ENCODE measurements around the gene UCHL1.
"Not testable (repeated sequence)": the region's sequence is repeated elsewhere in the genome, so short reads cannot be mapped to it uniquely, and the experiment has no call there.

The UCHL1 gene

DNA sequence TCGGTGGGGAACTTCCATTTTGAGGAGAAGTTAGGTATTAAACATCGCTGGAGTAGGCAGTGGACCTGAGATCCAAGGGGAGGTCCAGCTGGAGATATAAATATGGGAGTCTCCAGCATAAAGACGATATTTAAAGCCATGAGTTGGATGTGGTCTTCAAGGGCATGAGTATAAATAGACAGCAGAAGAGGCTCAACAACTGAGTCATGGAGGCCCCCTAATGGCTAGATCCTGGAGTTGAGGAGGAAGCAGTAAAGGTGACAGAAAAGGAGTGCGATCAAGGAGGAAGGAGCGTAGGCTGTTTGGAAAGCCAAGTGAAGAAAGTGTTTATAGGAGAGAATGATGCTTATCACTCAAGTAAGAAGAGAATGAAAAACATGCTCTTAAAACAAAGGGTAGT is 24.3 kb upstream of the UCHL1 start:
- intact Hi-C loops (cut with DNase I), result no loop called here
- no peak for DNase-seq

DNA sequence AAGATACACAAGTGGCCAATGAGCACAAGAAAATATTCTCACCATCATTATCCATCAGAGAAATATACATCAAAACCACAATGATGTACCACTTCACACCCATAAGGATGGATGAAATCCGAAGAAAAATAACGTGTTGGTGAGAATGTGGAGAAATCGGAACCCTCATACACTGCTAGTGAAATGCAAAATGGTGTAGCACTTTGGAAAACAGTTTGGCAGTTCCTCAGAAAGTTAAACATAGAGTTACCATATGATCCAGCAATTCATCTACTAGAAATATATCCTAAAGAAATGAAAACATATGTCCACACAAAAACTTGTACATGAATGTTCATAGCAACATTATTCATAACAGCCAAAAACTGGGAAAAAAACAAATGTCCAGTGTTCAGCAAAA is 23.9 kb upstream of the UCHL1 start:
- intact Hi-C loops (cut with DNase I), result no loop called here
- DNase-seq, result no peak

DNA sequence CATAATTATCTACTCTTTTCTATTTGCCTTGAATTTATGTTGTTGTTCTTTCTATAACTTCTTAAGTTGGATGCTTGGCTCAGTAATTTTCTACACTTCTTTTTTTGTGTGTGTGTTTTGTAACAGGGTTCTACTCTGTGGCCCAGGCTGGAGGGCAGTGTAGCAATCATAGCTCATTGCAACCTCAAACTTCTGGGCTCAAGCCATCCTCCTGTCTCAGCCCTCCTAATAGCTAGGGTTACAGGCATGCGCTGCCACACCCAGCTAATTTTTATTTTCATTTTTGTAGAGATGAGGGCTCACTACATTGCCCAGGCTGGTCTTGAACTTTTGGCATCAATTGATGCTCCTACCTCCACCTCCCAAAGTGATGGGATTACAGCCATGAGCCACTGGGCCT is 20.7 kb upstream of the UCHL1 start:
- intact Hi-C loops (cut with DNase I), result no loop called here
- DNase-seq, result no peak

DNA sequence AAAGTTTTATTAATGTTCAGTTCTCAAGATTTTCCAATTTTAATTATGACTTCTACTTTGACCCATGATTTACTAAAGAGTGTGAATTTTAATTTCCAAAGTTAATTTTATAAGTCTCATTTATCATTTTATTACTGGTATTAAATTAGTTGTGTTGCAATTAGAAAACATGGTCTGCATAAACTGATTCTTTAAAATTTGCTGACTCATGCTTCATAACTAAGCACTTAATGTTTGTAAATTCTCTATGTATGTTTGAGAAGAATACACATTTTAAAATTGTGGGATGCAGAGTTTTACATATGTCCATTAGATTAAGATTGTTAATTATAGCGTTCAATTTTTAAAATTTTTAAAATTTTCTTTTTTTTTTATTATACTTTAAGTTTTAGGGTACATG is 20.2 kb upstream of the UCHL1 start:
- intact Hi-C loops (cut with DNase I), result no loop called here
- no peak for DNase-seq

DNA sequence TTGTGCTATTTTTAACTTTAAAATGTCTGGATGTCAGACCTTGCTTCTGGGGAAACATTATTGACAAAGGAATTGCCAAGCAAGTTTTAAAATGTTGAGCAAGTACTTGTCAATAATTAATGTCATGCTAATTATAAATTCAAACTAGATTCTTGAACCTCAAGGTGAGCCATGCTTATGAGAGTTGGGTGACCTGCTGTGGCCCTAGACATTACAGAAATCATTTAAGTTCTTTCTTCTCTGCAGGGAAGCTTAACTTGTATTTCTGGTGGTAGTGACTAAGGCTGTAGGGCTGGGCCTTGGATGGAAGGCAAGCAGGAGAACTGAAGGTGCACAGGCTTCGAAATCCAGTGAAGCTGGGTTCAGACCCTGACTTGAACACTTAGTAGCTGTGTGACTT is 14.8 kb upstream of the UCHL1 start:
- DNase-seq, result no peak
- intact Hi-C loops (cut with DNase I), result no loop called here

DNA sequence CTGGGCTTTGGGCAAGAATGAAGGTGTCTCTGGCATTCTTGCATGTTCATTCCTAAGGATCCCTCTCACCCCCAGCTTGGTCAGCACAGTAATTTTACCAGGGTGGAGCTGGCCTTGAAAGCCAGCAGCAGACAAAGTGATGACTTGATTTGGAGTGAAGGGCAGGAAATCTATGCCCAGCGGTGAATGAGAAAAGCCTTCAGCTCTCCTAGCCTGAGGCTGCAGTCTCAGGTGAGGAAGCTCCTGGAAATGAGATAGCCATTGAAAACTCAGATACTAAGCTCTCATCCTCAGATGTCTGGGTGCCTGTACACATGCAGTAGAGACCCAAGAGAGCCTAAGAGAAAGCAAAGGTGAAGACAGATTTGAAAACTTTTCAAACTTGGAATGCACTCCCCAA is 10.7 kb upstream of the UCHL1 start:
- no peak for DNase-seq
- intact Hi-C loops (cut with DNase I), result no loop called here

DNA sequence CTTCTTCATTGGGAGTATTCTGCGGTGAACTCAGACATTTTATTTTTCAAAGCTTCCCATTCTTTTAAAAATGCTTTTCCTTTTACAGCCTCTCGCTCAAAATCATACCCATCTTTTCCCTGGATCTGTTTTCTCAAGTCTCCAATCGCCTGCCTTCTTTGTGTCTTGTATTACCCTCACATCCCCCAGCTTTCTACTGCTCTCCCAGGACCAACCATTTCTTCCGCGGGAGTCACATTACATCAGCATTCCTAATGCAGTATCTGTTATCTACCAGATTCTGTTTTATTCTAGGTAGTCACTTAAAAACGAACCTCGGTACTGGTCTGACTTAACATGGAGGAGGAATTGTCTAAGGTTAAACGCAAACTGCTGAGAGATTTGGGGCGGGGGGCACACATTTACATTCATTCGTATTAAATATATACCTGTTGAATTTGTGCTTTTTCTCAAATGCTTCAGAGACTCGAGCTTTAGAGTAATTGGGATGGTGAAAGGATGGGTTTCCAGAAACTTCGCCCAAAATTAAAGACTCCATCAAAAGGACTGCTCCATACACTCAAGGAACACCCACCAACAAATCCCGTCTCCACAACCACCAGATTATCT is 493 bp upstream of the UCHL1 start:
- DNase-seq, result no peak

DNA sequence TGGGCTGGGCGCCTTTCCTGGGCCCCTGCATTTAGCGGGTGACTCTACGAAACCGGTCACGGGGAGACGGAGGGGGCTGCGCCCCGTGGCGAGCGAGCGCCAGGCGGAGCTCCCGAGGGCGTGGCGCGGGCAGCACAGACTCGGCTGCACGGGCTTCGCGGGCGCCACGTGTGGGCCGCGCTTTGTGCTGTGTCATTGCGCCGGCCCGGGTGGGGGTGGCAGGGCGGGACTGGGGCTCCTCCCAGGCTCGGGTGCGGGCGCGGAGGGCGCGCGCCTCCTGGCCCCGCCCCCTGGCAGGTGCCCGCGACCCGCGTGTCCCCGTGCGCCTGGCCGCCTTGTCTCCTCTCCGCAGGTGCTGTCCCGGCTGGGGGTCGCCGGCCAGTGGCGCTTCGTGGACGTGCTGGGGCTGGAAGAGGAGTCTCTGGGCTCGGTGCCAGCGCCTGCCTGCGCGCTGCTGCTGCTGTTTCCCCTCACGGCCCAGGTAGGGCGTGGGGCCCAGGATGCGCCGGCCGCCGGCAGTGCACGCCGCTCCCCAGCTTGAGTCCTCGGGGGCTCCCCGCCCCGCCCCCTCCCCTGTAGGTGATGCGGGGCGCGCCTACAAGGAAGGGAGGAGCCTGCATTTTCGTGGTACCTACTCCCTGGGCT is 651 bp downstream of the UCHL1 start:
- DNase-seq, result peak; percentile 34 to 95 (median 64)
- intact Hi-C loops (cut with DNase I), result loop anchor here (5.0 kb wide), 1 partner anchor 40 kb away; no protein-coding TSS in a partner anchor

More for the DNA sequence above, 493 bp upstream of the UCHL1 start:
- intact Hi-C loops (cut with DNase I), result loop anchor here (5.0 kb wide), 1 partner anchor 39 kb away; no protein-coding TSS in a partner anchor

DNA sequence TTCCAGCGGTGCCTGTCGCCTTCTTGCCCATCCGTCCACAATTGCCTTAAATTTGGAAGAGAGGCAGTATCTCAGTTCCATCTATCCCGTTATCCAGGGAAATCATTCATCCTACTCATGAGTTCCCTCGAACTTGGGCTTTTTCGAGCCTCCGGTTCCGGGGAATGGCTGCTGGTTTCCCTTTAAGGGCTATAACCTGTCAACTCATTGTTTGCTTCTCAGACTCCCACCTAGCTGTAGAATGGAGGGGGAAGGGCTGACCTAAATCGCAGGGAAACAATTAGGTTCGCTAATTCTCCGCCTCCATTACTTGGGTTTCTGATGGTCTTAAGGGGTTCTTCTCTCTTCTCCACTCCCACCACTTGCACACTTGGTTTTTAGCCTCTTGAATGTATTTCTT is 1.2 kb downstream of the UCHL1 start:
- intact Hi-C loops (cut with DNase I), result loop anchor here (5.0 kb wide), 1 partner anchor 41 kb away; no protein-coding TSS in a partner anchor

DNA sequence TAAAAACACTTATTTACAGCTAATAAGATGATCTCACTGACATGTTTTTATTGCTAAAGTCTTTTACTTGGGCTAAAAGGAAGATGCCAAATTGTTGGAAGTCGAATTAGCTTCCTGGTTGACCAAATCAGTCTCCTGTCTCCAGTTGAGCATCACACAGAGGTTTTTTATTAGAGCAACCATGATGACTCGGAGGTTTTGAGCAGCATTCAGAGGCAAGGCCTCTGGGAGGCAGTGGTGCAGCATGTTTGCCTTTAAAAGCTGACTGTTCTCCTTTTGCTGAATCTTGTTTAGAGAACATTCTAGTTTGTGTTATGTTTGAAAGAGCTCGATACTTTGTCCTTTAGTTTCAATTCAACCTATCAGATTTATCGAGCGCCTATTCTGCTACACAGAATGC is 2.1 kb downstream of the UCHL1 start:
- peak in 9 of 10 donors; percentile 35 to 93 (median 55) for DNase-seq

More for the DNA sequence above, 1.2 kb downstream of the UCHL1 start:
- DNase-seq, result no peak

DNA sequence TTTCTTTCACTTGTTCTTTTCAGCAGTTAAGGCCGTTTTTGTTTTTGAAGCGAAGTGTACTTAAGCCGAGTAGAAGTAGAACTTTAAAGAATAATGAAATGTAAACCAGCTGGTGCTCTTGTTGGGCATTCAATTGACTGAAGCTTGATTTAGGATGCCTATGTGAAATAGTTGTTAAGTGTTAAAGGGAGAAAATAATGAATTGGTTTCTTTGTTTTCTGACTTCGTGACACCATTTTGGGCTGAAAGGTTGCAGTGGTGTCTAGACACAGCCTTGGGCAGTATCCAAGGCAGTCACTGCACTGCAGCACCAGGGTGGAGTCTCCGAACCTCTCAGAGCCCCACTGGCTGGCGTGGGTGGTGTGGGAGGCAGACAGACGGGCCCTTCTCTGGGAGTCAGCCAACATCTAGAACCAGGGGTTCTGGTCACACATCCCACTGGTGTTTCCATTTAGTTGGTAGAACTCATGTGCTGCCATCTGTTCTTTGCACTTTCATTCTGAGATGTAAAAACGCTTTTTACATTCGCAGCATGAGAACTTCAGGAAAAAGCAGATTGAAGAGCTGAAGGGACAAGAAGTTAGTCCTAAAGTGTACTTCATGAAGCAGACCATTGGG is 3.5 kb downstream of the UCHL1 start:
- intact Hi-C loops (cut with DNase I), result no loop called here

More for the DNA sequence above, 2.1 kb downstream of the UCHL1 start:
- intact Hi-C loops (cut with DNase I), result loop anchor here (5.0 kb wide), 1 partner anchor 41 kb away; no protein-coding TSS in a partner anchor

DNA sequence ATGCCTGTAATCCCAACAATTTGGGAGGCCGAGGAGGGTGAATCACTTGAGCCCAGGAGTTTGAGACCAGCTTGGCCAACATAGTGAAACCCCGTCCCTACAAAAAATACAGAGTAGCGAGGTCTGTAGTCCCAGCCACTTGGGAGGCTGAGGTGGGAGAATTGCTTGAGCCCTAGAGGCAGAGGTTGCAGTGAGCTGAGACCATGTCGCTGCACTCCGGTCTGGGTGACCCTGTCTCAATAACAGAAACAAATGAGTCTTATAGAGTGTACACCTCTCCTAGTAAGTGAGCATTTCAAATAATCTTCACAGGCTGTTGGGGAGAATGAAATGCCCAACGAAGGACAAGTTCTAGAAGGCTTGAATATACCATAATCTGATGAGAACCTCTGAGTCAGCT is 5.5 kb downstream of the UCHL1 start:
- no peak for DNase-seq
- intact Hi-C loops (cut with DNase I), result no loop called here

More for the DNA sequence above, 3.5 kb downstream of the UCHL1 start:
- DNase-seq, result peak in 8 of 10 donors; percentile 41 to 90 (median 55)

DNA sequence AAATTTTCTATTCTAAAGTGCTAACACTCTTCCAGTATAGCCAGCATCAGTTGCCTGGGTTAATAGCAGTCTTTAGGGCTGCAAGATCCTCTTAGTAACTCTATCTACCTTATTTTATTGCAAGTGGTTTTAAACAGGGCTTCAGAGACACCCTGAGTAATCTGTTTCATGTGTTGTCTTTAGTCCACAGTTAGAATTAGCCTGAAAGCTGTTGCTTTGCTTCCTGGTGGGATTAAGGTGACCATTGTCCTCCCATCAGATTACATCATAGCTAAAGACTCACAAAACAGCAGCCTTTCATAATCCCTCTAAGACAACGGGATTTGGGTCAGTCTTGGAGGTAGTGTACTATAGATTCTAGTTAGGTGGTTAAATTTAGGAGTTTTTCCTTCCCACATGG is 7.5 kb downstream of the UCHL1 start:
- intact Hi-C loops (cut with DNase I), result no loop called here

DNA sequence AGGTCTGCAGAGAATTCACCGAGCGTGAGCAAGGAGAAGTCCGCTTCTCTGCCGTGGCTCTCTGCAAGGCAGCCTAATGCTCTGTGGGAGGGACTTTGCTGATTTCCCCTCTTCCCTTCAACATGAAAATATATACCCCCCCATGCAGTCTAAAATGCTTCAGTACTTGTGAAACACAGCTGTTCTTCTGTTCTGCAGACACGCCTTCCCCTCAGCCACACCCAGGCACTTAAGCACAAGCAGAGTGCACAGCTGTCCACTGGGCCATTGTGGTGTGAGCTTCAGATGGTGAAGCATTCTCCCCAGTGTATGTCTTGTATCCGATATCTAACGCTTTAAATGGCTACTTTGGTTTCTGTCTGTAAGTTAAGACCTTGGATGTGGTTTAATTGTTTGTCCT is 11.3 kb downstream of the UCHL1 start:
- intact Hi-C loops (cut with DNase I), result no loop called here
- no peak for DNase-seq

More for the DNA sequence above, 7.5 kb downstream of the UCHL1 start:
- DNase-seq, result no peak

DNA sequence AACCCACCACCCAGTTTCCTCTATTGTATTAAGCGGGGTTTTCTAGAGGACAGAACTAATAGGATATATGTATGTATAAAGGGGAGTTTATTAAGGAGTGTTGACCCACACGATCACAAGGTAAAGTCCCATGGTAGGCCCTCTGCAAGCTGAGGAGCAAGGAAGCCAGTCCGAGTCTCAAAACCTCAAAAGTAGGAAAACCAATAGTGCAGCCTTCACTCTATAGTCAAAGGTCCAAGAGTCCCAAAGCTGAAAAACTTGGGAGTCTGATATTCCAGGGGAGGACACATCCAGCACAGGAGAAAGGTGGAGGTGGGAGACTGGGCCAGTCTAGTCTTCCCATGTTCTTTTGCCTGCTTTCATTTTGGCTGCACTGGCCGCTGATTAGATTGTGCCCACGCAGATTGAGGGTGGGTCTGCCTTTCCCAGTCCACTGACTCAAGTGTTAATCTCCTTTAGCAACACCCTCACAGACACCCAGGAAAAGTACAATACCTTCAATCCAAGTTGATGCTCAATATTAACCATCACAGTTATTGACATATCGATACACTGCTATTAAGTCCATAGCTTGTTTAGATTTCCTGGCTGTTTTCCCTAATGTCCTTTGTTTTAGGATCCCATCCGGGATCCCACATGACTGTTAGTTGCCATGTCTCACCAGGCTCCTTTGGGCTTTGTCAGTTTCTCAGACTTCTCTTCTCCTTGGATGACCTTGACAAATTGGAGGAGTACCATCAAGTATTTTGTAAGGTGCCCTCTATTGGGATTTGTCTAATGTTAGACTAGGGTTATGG is 12.2 kb downstream of the UCHL1 start:
- DNase-seq, result no peak
- intact Hi-C loops (cut with DNase I), result no loop called here

DNA sequence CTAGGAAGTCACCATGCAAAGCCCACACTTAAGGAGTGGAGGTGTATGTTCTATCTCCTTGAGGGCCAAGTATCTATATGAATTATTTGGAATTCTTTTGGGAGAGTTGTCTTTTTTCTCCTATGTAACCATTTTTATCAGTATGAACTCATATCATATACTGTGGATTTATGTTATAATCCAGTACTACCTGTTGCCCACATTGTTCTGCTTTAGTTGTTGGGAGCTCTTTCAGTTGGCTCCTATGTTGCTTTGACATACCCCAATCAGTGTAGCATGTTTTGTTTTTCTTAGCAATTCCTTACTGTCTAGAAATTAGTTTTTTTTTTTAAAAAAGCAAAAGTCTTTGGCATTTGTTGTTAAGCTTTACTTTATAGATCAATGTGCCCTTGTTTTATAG is 13.0 kb downstream of the UCHL1 start:
- intact Hi-C loops (cut with DNase I), result no loop called here
- DNase-seq, result no peak

DNA sequence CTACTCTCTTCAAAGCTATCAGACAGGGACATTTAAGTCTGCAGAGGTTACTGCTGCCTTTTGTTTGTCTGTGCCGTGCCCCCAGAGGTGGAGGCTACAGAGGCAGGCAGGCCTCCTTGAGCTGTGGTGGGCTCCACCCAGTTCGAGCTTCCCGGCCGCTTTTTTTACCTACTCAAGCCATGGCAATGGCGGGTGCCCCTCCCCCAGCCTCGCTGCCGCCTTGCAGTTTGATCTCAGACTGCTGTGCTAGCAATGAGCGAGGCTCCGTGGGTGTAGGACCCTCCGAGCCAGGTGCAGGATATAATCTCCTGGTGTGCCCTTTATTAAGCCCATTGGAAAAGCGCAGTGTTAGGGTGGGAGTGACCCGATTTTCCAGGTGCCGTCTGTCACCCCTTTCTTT is 19.2 kb downstream of the UCHL1 start:
- intact Hi-C loops (cut with DNase I); DNase-seq: not testable (repeated sequence)

DNA sequence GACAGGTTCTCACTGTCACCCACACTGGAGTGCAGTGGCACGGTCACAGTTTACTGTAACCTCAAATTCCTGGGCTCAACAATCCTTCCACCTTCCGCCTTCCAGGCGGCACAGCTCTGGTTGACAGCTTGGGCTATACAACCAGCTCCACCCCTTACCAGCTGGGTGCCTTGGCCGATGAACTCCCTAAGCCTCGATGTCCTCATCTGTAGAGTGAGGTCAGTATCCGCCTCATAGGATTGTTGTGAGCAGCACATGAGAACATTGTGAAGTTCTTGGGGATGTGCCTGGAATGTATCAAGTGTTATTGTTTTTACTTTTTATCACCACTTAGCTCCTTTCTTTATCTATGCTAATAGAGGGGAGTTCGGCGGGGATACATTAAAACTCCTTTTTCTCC is 23.3 kb downstream of the UCHL1 start:
- intact Hi-C loops (cut with DNase I), result loop anchor here (2.0 to 10.0 kb wide), 3 partner anchors 55 to 603 kb away; no protein-coding TSS in a partner anchor
- no peak for DNase-seq

DNA sequence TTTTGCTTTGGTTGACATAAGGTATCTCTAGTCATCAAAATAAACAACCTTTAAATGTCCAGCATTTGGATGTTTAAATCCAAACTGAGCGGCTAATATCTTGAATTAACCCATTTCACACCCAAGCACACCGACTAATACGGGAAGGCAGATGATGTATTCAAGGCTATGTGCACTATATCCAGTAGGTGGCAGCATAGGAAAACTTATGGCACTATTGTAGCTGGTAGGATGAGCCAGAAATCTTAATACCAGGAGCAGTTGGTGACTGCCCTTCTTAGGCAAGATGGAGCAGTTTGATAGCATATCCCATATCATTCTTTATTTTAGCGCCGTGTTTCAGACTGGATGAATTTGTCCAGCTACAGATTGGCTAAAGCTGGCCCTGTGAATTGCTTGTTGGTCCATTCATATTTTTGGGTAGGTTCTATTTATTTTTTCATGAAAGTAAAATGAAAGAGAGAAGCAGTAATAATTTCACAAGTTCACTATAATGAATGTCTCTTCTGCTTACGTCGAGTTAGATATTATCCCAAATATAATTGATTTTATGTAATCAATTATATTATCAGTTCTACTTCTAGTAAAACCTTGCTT is 24.4 kb downstream of the UCHL1 start:
- intact Hi-C loops (cut with DNase I), result loop anchor here (1.0 to 10.0 kb wide), 4 partner anchors 54 to 602 kb away; no protein-coding TSS in a partner anchor
- peak in 1 of 10 donors; percentile 35 for DNase-seq

DNA sequence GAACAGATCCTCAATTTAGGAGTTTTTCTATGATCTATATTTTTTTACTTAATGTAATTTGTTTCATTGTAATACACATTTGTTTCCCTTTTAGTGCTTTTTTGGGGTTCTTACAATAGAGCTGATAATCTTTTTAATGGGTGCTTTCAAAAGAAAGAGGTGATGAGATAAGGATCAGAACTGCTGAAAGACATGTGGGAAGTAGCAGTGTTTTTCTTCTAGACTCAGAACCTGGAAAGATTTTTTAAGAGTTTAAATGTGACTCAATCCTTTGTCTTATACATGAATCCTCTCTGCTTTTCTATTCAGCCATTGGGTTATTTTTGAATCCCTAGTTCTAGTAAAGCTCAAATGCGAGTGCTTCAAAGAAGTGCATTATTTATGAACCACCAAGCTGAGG is 25.6 kb downstream of the UCHL1 start:
- intact Hi-C loops (cut with DNase I), result loop anchor here (5.0 to 10.0 kb wide), 2 partner anchors 52 to 75 kb away; no protein-coding TSS in a partner anchor
- no peak for DNase-seq

Data from posterior cingulate gyrus (tissue), 11 donors.